Gastroesophageal sphincter (tissue), 4 donors: ENCODE measurements around the gene BAZ1A. TPM values are rescaled to one million over a fixed set of nuclear protein-coding genes. Genes with fewer than 3 reads are reported as not detected.

ENCODE experiments used
- ATAC-seq: fragments of 150-250 bp; one replicate; pipeline ENCODE4 v1.9.1; 2016; ENCODE audit warnings: mild to moderate bottlenecking, moderate library complexity
- H3K27ac ChIP-seq, 4 donors: fragments of 200-600 bp; sonication (generic) in 3 of 4; 1 replicate in 3 of 4; 2 replicates in 1 of 4; pipeline ENCODE4 v1.5.1; 2016 to 2019
- H3K27me3 ChIP-seq: fragments of 200-600 bp; sonication (generic); one replicate; pipeline ENCODE4 v1.5.1; 2019
- H3K36me3 ChIP-seq, 2 donors: fragments of 200-600 bp; sonication (generic); one replicate each; pipeline ENCODE4 v1.5.1; 2019; ENCODE audit warnings: control low read depth in 1 of 2
- H3K4me1 ChIP-seq, 3 donors: fragments of 200-600 bp; sonication (generic); 1 replicate in 2 of 3; 2 replicates in 1 of 3; pipeline ENCODE4 v1.5.1; 2016 to 2019; ENCODE audit warnings: control low read depth in 2 of 3
- H3K4me3 ChIP-seq, 2 donors: fragments of 200-600 bp; sonication (generic); one replicate each; pipeline ENCODE4 v1.5.1; 2019; ENCODE audit warnings: mild to moderate bottlenecking in 1 of 2, moderate library complexity in 1 of 2
- H3K9me3 ChIP-seq, 3 donors: fragments of 200-600 bp; sonication (generic); one replicate each; pipeline ENCODE4 v1.5.1; 2017 to 2019; ENCODE audit warnings: control low read depth in 2 of 3
- CTCF ChIP-seq, 4 experiments: fragments of 200-600 bp in 2 of 4; fragments of 450-650 bp in 2 of 4; sonication (generic) in 1 of 4; IDR thresholded peaks; one replicate each; pipeline ENCODE4 v1.5.1; 2017 to 2019; ENCODE audit warnings: antibody characterized with exemption in 4 of 4, mild to moderate bottlenecking in 2 of 4, moderate library complexity in 2 of 4
- EP300 ChIP-seq: sonication (generic); formaldehyde crosslinking; IDR thresholded peaks from one replicate; pipeline ENCODE4 v1.6.1; 2017; ENCODE audit warnings: antibody characterized with exemption, mild to moderate bottlenecking
- POLR2A ChIP-seq, 2 donors: fragments of 450-650 bp; IDR thresholded peaks; one replicate each; pipeline ENCODE4 v1.6.1; 2017; ENCODE audit warnings: antibody characterized with exemption in 2 of 2, mild to moderate bottlenecking in 2 of 2, moderate library complexity in 1 of 2
- POLR2AphosphoS5 ChIP-seq: sonication (generic); formaldehyde crosslinking; IDR thresholded peaks from one replicate; pipeline ENCODE4 v1.6.1; 2017; ENCODE audit warnings: antibody characterized with exemption
- WGBS, 2 donors: methylation state at CpG; one replicate each; pipeline ENCODE4 v1.1.5; 2018; ENCODE audit warnings: low coverage in 1 of 2; 5-methylcytosine and 5-hydroxymethylcytosine counted together
- total RNA-seq, 4 donors: library from RNA; depleted of rRNA; stranded (reverse); fragments of >200 nt; gene quantifications; one replicate each; pipeline ENCODE4 v1.1.0, GENCODE V29; 2016

Gene BAZ1A
- total RNA-seq, 4 donors from 2014 or later = 17.0 to 36.9 (median 21.6) TPM

- Histone ChIP-seq H3K36me3 (peaks cover 0 to 10% of the 10 kb centered on the region in 2 donors), H3K27me3 (no peaks in the 10 kb centered on the region), H3K4me3 (no peak overlapping the region), H3K27ac (peak overlapping the region; percentile 20 to 56 (median 42)), H3K9me3 (no peaks in the 10 kb centered on the region), H3K4me1 (peaks cover 10 to 18% (median 10%) of the 10 kb centered on the region in 3 donors)
- 20 to 24% methylated on average over 1 to 3 of the region's 3 CpGs for WGBS, 2 donors
- ATAC-seq = no peak
- TF ChIP-seq EP300 = no peak
- TF ChIP-seq CTCF (IDR thresholded peaks at IDR 0.05) = no peak
- no peak for TF ChIP-seq POLR2A (IDR thresholded peaks at IDR 0.05)
- no peak for TF ChIP-seq POLR2AphosphoS5
Observed at GRCh38 chr14:34843011-34843554, 32.1 kb downstream of the BAZ1A start.

GRCh38 chr14:34837801-34838322 lies 37.3 kb downstream of the BAZ1A start:
- peaks cover 5 to 10% (median 5%) of the 10 kb centered on the region in 3 donors for H3K4me1 ChIP-seq
- H3K27ac ChIP-seq = no peak overlapping the region
- no peak overlapping the region for H3K4me3 ChIP-seq
- H3K27me3 ChIP-seq = no peaks in the 10 kb centered on the region
- no peak for TF ChIP-seq CTCF (IDR thresholded peaks at IDR 0.05)
- no peak for TF ChIP-seq POLR2A (IDR thresholded peaks at IDR 0.05)
- no peak for TF ChIP-seq EP300
- TF ChIP-seq POLR2AphosphoS5 = no peak
- ATAC-seq = no peak
- 65 to 68% methylated on average over 3 of the region's 3 CpGs for WGBS, 2 donors
- no peaks in the 10 kb centered on the region for H3K9me3 ChIP-seq
- H3K36me3 ChIP-seq = no peaks in the 10 kb centered on the region

DNA sequence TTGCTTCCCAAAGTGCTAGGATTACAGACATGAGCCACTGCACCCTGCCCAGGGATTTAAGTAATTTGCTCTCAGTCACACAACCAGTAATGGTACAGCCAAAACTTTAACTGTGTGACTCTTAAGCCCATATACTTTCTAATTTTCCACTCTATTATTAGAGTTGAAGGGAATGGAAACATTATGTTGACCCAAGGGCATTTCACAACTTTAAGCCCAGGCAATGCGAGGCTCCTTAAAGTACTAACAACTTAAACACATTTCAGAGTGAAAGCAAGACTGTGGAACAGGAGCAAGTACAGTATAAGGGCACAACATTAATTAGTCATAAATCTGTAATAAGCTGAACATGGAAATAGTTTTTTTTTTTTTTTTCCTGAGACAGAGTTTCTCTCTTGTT lies 39.8 kb downstream of the BAZ1A start:
- Histone ChIP-seq H3K4me3 (no peak overlapping the region), H3K27me3 (no peaks in the 10 kb centered on the region), H3K36me3 (no peaks in the 10 kb centered on the region), H3K9me3 (no peaks in the 10 kb centered on the region), H3K4me1 (no peaks in the 10 kb centered on the region), H3K27ac (no peak overlapping the region)
- ATAC-seq = no peak
- TF ChIP-seq EP300 = no peak
- no peak for TF ChIP-seq POLR2AphosphoS5
- no peak for TF ChIP-seq POLR2A (IDR thresholded peaks at IDR 0.05)
- TF ChIP-seq CTCF (IDR thresholded peaks at IDR 0.05) = no peak
- 100% methylated on average over 1 of the region's 1 CpG for whole genome bisulfite sequencing, 2 donors

DNA sequence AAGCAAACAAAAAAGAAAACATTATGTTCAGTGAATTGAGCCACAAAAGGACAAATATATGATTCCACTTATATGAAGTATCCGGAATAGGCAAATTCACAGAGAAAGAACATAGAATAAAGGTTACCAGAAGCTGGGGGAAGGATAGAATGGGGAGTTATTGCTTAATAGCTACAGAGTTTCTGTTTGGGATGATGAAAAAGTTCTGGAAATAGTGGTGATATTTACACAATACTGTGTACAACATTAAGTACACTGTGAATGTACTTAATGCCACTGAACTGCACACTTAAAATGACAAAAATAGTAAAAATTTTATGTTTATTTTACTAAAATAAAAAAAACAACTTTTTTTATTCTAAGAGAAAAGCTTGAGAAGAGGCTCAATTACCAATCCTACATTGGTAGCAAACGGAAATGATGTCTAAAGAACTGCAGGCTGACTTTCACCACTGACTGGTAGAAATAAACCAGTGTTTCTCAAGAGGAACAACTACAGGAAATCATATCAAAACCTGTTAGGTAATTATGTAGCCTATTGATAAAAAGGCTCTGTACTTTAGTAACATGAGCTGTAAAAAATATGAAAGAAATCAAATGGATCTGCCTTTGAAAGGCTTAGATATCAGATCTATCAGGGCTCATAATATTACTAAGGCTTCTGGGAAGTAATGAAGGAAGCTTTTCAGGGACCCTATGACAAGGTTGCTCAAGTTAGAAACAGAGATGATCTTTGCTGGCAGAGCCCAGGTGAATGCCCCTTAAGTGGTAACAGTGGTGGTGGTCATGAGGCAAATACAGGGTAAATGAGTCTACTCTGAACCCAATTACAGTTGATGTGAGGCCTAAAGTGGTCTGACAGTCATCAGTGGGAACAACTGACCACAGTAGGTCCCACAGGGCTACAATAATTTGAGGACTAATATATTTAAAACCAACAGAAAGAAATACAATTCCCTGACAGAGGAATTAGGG lies 41.3 kb downstream of the BAZ1A start:
- TF ChIP-seq EP300 (no peak), CTCF (IDR thresholded peaks at IDR 0.05) (no peak), POLR2A (IDR thresholded peaks at IDR 0.05) (no peak), POLR2AphosphoS5 (no peak)
- H3K36me3 ChIP-seq = no peaks in the 10 kb centered on the region
- no peak overlapping the region for H3K27ac ChIP-seq
- 85 to 91% methylated on average over 2 of the region's 2 CpGs for WGBS, 2 donors
- no peak for ATAC-seq
- H3K27me3 ChIP-seq = no peaks in the 10 kb centered on the region
- no peaks in the 10 kb centered on the region for H3K4me1 ChIP-seq
- no peaks in the 10 kb centered on the region for H3K9me3 ChIP-seq
- H3K4me3 ChIP-seq = no peak overlapping the region
